ENCODE data around the gene FUT8.

The FUT8 gene

GRCh38 chr14:65771271-65771670, 358.7 kb downstream of the FUT8 start:
- Histone ChIP-seq H3K27ac (replicated peaks; ENCODE audit: low read length) (no peak overlapping the region), H2AK5ac (ENCODE audit: low read depth, low read length) (no peak overlapping the region), H3K4ac (ENCODE audit: low read length) (no peak overlapping the region), H2AFZ (ENCODE audit: low read length) (no peak overlapping the region), H3K4me2 (ENCODE audit: insufficient read depth, low read length, poor library complexity, severe bottlenecking) (no peak overlapping the region), H2BK12ac (ENCODE audit: low read length) (no peak overlapping the region), H3K4me1 (ENCODE audit: control insufficient read depth in 2 of 2, insufficient read depth in 1 of 2, low read depth in 1 of 2, low read length in 2 of 2) (no peaks in the 10 kb centered on the region), H3K14ac (ENCODE audit: low read length) (no peak overlapping the region), H4K91ac (ENCODE audit: low read depth, low read length, poor library complexity) (no peak overlapping the region), H3K18ac (ENCODE audit: low read length) (no peak overlapping the region), H3K79me1 (ENCODE audit: low read depth, low read length) (no peaks in the 10 kb centered on the region), H2BK120ac (ENCODE audit: low read depth, low read length) (no peak overlapping the region), H2BK15ac (ENCODE audit: low read length) (no peak overlapping the region), H2BK5ac (ENCODE audit: low read length) (no peak overlapping the region), H3K27me3 (ENCODE audit: control insufficient read depth in 3 of 3, insufficient read depth in 3 of 3, low read depth in 1 of 3, low read length in 3 of 3) (peaks cover 0 to 10% (median 0%) of the 10 kb centered on the region in 3 experiments), H3K23ac (ENCODE audit: low read depth, low read length, poor library complexity) (no peak overlapping the region), H4K8ac (ENCODE audit: low read depth, low read length) (no peak overlapping the region), H3K9ac (ENCODE audit: low read depth, low read length, poor library complexity) (no peak overlapping the region), H3K4me3 (ENCODE audit: low read length in 2 of 2) (no peak overlapping the region), H3K9me3 (replicated peaks in 1 of 2; ENCODE audit: control insufficient read depth in 2 of 2, insufficient read depth in 1 of 2, low read depth in 1 of 2, low read length in 2 of 2) (peaks cover 0 to 2% of the 10 kb centered on the region in 2 donors), H3K36me3 (replicated peaks in 1 of 2; ENCODE audit: control insufficient read depth in 2 of 2, insufficient read depth in 2 of 2, low read length in 2 of 2) (no peaks in the 10 kb centered on the region)
- whole genome bisulfite sequencing, 2 donors (ENCODE audit: extremely low coverage in 2 of 2, insufficient read length in 2 of 2, insufficient replicate concordance in 1 of 2), result no CpG with 5 or more reads among the region's 3 CpGs
- no peak for DNase-seq (ENCODE audit: low spot score)

GRCh38 chr14:65772466-65772865, 359.9 kb downstream of the FUT8 start:
- WGBS, 2 donors (ENCODE audit: extremely low coverage in 2 of 2, insufficient read length in 2 of 2, insufficient replicate concordance in 1 of 2), result no CpG with 5 or more reads among the region's 8 CpGs
- no peak overlapping the region for H3K27ac ChIP-seq (replicated peaks; ENCODE audit: low read length)

GRCh38 chr14:65772921-65773574, 360.5 kb downstream of the FUT8 start:
- no peaks in the 10 kb centered on the region for H3K79me1 ChIP-seq (ENCODE audit: low read depth, low read length)
- H3K4me3 ChIP-seq (ENCODE audit: low read length in 2 of 2), result no peak overlapping the region
- no peak for DNase-seq (ENCODE audit: low spot score)

More at GRCh38 chr14:65772466-65772865, 359.9 kb downstream of the FUT8 start:
- H3K9me3 ChIP-seq (replicated peaks in 1 of 2; ENCODE audit: control insufficient read depth in 2 of 2, insufficient read depth in 1 of 2, low read depth in 1 of 2, low read length in 2 of 2), result peaks cover 0 to 2% of the 10 kb centered on the region in 2 donors
- no peaks in the 10 kb centered on the region for H3K36me3 ChIP-seq (replicated peaks in 1 of 2; ENCODE audit: control insufficient read depth in 2 of 2, insufficient read depth in 2 of 2, low read length in 2 of 2)
- no peak overlapping the region for H3K18ac ChIP-seq (ENCODE audit: low read length)
- no peak overlapping the region for H2AK5ac ChIP-seq (ENCODE audit: low read depth, low read length)
- no peak overlapping the region for H4K8ac ChIP-seq (ENCODE audit: low read depth, low read length)
- no peak overlapping the region for H3K4me2 ChIP-seq (ENCODE audit: insufficient read depth, low read length, poor library complexity, severe bottlenecking)
- H3K79me1 ChIP-seq (ENCODE audit: low read depth, low read length), result no peaks in the 10 kb centered on the region
- H3K14ac ChIP-seq (ENCODE audit: low read length), result no peak overlapping the region
- H2AFZ ChIP-seq (ENCODE audit: low read length), result no peak overlapping the region
- no peak overlapping the region for H2BK5ac ChIP-seq (ENCODE audit: low read length)
- H3K4me1 ChIP-seq (ENCODE audit: control insufficient read depth in 2 of 2, insufficient read depth in 1 of 2, low read depth in 1 of 2, low read length in 2 of 2), result no peaks in the 10 kb centered on the region
- H3K23ac ChIP-seq (ENCODE audit: low read depth, low read length, poor library complexity), result no peak overlapping the region
- no peak overlapping the region for H3K4me3 ChIP-seq (ENCODE audit: low read length in 2 of 2)
- H2BK120ac ChIP-seq (ENCODE audit: low read depth, low read length), result no peak overlapping the region
- H2BK12ac ChIP-seq (ENCODE audit: low read length), result no peak overlapping the region
- H3K4ac ChIP-seq (ENCODE audit: low read length), result no peak overlapping the region
- H3K27me3 ChIP-seq (ENCODE audit: control insufficient read depth in 3 of 3, insufficient read depth in 3 of 3, low read depth in 1 of 3, low read length in 3 of 3), result peaks cover 0 to 10% (median 0%) of the 10 kb centered on the region in 3 experiments
- no peak overlapping the region for H4K91ac ChIP-seq (ENCODE audit: low read depth, low read length, poor library complexity)
- H2BK15ac ChIP-seq (ENCODE audit: low read length), result no peak overlapping the region
- no peak for DNase-seq (ENCODE audit: low spot score)
- H3K9ac ChIP-seq (ENCODE audit: low read depth, low read length, poor library complexity), result no peak overlapping the region

GRCh38 chr14:65774041-65774440, 361.5 kb downstream of the FUT8 start:
- H3K23ac ChIP-seq (ENCODE audit: low read depth, low read length, poor library complexity), result no peak overlapping the region
- DNase-seq (ENCODE audit: low spot score), result no peak
- H3K4me1 ChIP-seq (ENCODE audit: control insufficient read depth in 2 of 2, insufficient read depth in 1 of 2, low read depth in 1 of 2, low read length in 2 of 2), result no peaks in the 10 kb centered on the region
- no peak overlapping the region for H3K4me3 ChIP-seq (ENCODE audit: low read length in 2 of 2)
- H2AK5ac ChIP-seq (ENCODE audit: low read depth, low read length), result no peak overlapping the region
- no peak overlapping the region for H4K91ac ChIP-seq (ENCODE audit: low read depth, low read length, poor library complexity)
- H2BK15ac ChIP-seq (ENCODE audit: low read length), result no peak overlapping the region
- no peak overlapping the region for H2AFZ ChIP-seq (ENCODE audit: low read length)
- H3K27ac ChIP-seq (replicated peaks; ENCODE audit: low read length), result no peak overlapping the region
- H2BK120ac ChIP-seq (ENCODE audit: low read depth, low read length), result no peak overlapping the region
- H3K9ac ChIP-seq (ENCODE audit: low read depth, low read length, poor library complexity), result no peak overlapping the region
- H3K9me3 ChIP-seq (replicated peaks in 1 of 2; ENCODE audit: control insufficient read depth in 2 of 2, insufficient read depth in 1 of 2, low read depth in 1 of 2, low read length in 2 of 2), result peaks cover 0 to 2% of the 10 kb centered on the region in 2 donors
- no peak overlapping the region for H3K4ac ChIP-seq (ENCODE audit: low read length)
- H2BK5ac ChIP-seq (ENCODE audit: low read length), result no peak overlapping the region
- no peak overlapping the region for H2BK12ac ChIP-seq (ENCODE audit: low read length)
- no peak overlapping the region for H3K18ac ChIP-seq (ENCODE audit: low read length)
- no peak overlapping the region for H3K4me2 ChIP-seq (ENCODE audit: insufficient read depth, low read length, poor library complexity, severe bottlenecking)
- no peaks in the 10 kb centered on the region for H3K36me3 ChIP-seq (replicated peaks in 1 of 2; ENCODE audit: control insufficient read depth in 2 of 2, insufficient read depth in 2 of 2, low read length in 2 of 2)
- H4K8ac ChIP-seq (ENCODE audit: low read depth, low read length), result no peak overlapping the region
- H3K27me3 ChIP-seq (ENCODE audit: control insufficient read depth in 3 of 3, insufficient read depth in 3 of 3, low read depth in 1 of 3, low read length in 3 of 3), result peaks cover 0 to 10% (median 0%) of the 10 kb centered on the region in 3 experiments
- WGBS, 2 donors (ENCODE audit: extremely low coverage in 2 of 2, insufficient read length in 2 of 2, insufficient replicate concordance in 1 of 2), result no CpG with 5 or more reads among the region's 1 CpG
- H3K79me1 ChIP-seq (ENCODE audit: low read depth, low read length), result no peaks in the 10 kb centered on the region
- H3K14ac ChIP-seq (ENCODE audit: low read length), result no peak overlapping the region

More at GRCh38 chr14:65772921-65773574, 360.5 kb downstream of the FUT8 start:
- Histone ChIP-seq H3K9ac (ENCODE audit: low read depth, low read length, poor library complexity) (no peak overlapping the region), H2BK12ac (ENCODE audit: low read length) (no peak overlapping the region), H3K14ac (ENCODE audit: low read length) (no peak overlapping the region), H3K4me1 (ENCODE audit: control insufficient read depth in 2 of 2, insufficient read depth in 1 of 2, low read depth in 1 of 2, low read length in 2 of 2) (no peaks in the 10 kb centered on the region), H3K27me3 (ENCODE audit: control insufficient read depth in 3 of 3, insufficient read depth in 3 of 3, low read depth in 1 of 3, low read length in 3 of 3) (peaks cover 0 to 10% (median 0%) of the 10 kb centered on the region in 3 experiments), H2BK5ac (ENCODE audit: low read length) (no peak overlapping the region), H3K18ac (ENCODE audit: low read length) (no peak overlapping the region), H4K8ac (ENCODE audit: low read depth, low read length) (no peak overlapping the region), H2BK120ac (ENCODE audit: low read depth, low read length) (no peak overlapping the region), H3K23ac (ENCODE audit: low read depth, low read length, poor library complexity) (no peak overlapping the region), H3K36me3 (replicated peaks in 1 of 2; ENCODE audit: control insufficient read depth in 2 of 2, insufficient read depth in 2 of 2, low read length in 2 of 2) (no peaks in the 10 kb centered on the region), H4K91ac (ENCODE audit: low read depth, low read length, poor library complexity) (no peak overlapping the region), H3K4ac (ENCODE audit: low read length) (no peak overlapping the region), H3K9me3 (replicated peaks in 1 of 2; ENCODE audit: control insufficient read depth in 2 of 2, insufficient read depth in 1 of 2, low read depth in 1 of 2, low read length in 2 of 2) (peaks cover 0 to 2% of the 10 kb centered on the region in 2 donors), H2AK5ac (ENCODE audit: low read depth, low read length) (no peak overlapping the region), H2BK15ac (ENCODE audit: low read length) (no peak overlapping the region), H3K27ac (replicated peaks; ENCODE audit: low read length) (no peak overlapping the region), H3K4me2 (ENCODE audit: insufficient read depth, low read length, poor library complexity, severe bottlenecking) (no peak overlapping the region), H2AFZ (ENCODE audit: low read length) (no peak overlapping the region)
- WGBS, 2 donors (ENCODE audit: extremely low coverage in 2 of 2, insufficient read length in 2 of 2, insufficient replicate concordance in 1 of 2), result no CpG with 5 or more reads among the region's 4 CpGs

Data from neuronal stem cell (in vitro differentiated cells).